ENCODE measurements around the gene CDC37. TPM values are rescaled to one million over a fixed set of nuclear protein-coding genes. Genes with fewer than 3 reads are reported as not detected.

Gene CDC37
- total RNA-seq, 1 experiment from 2014 or later, result 204 TPM

DNA sequence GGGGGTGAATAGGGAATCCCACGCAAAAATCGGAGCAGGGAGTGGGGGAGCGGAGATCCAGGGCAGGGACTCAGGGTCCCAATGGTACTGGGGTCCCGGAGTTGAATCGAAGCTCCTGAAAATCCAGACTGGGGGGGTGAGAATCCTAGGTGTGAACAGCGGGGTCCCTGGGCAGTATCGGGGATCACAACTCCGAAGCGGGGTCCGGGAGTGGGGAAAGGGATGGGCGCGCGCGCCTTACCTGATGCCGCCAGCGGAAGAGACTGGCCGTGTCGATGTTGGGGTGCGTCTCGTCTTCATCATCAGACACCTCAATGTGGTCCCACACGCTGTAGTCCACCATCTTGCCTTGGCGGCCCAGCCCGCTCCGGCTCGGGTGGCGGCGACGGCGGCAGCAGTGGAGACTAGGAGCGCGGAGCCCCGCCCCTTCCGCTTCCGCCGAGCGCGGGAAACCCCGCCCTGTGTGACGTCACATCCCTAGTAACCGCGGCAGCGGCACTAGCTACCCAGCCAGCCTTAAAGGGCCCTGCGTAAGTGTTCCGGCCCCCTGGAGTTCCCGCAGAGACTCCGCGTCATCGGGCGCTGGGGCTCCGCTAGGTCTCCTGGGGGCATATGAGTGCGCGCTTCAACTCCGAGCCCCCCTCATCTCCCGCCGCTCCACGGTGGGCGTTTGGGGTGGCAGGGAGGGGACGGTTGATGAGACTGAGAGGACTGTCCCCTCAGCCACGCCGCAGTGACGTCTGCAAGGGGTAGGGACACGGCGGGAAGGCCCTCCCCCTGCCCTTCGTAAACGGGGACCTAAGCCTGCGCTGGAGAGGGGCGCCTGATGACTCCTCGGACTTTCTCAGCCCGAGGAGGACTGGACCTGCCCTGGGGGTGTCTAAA lies at the start of gene CDC37 (continued):
- TF ChIP-seq, protein P1, sequence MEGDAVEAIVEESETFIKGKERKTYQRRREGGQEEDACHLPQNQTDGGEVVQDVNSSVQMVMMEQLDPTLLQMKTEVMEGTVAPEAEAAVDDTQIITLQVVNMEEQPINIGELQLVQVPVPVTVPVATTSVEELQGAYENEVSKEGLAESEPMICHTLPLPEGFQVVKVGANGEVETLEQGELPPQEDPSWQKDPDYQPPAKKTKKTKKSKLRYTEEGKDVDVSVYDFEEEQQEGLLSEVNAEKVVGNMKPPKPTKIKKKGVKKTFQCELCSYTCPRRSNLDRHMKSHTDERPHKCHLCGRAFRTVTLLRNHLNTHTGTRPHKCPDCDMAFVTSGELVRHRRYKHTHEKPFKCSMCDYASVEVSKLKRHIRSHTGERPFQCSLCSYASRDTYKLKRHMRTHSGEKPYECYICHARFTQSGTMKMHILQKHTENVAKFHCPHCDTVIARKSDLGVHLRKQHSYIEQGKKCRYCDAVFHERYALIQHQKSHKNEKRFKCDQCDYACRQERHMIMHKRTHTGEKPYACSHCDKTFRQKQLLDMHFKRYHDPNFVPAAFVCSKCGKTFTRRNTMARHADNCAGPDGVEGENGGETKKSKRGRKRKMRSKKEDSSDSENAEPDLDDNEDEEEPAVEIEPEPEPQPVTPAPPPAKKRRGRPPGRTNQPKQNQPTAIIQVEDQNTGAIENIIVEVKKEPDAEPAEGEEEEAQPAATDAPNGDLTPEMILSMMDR (IDR thresholded peaks at IDR 0.05), result no peak
- TF ChIP-seq, protein P2, sequence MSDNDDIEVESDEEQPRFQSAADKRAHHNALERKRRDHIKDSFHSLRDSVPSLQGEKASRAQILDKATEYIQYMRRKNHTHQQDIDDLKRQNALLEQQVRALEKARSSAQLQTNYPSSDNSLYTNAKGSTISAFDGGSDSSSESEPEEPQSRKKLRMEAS (CRISPR knock-in tag; IDR thresholded peaks at IDR 0.05), result peak; percentile 24; the same call in 1 of the 2 replicates
- TF ChIP-seq, protein P3, sequence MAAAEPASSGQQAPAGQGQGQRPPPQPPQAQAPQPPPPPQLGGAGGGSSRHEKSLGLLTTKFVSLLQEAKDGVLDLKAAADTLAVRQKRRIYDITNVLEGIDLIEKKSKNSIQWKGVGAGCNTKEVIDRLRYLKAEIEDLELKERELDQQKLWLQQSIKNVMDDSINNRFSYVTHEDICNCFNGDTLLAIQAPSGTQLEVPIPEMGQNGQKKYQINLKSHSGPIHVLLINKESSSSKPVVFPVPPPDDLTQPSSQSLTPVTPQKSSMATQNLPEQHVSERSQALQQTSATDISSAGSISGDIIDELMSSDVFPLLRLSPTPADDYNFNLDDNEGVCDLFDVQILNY (CRISPR knock-in tag; IDR thresholded peaks at IDR 0.05), result peak; percentile 80
- TF ChIP-seq ZBTB21 (CRISPR knock-in tag; IDR thresholded peaks at IDR 0.05; ENCODE audit: borderline replicate concordance), result peak; percentile 43; the same call in 1 of the 2 replicates
- no peak for TF ChIP-seq ELF4 (CRISPR knock-in tag; IDR thresholded peaks at IDR 0.05; ENCODE audit: low read depth)

DNA sequence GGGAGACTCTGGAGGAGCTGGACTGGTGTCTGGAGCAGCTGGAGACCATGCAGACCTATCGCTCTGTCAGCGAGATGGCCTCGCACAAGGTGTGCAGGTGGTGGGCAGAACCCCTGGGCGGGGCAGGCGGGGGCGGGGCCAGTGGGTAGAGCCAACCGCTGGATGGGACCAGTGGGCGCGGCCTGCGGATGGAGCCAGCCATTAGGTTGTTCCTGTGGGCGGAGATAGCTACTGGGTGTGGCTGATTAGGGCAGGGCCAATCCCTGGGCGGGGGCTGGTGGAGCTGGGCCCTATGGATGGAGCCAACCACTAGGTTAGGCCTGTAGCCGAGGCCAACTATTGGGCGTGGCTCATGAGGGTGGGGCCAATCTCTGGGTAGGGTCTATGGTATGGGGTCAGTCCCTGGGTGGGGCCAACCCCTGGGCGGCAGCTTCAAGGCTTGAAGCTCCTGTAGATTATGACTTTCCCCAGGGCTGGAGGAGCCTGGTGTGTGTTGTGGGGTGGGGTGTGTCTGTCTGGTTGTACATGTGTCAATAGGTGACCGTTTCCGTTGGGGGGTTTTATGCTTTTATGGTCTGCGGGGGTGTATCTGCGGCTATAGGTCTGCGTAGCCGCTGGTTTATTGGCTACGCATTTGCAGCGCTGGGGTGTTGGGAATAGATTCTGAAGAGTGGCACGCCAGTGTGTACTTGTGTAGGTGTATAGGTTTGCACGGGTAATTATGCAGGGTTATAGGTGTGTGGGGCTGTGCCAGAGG lies 47.7 kb upstream of the CDC37 start:
- H3K4me3 Mint-ChIP-seq, result no peak overlapping the region
- CTCF ChIA-PET, result interaction anchor here (0.6 to 2.7 kb wide), 11 partner anchors 11 to 266 kb away, joined by 3 to 18 read pairs (median 3); partner anchors contain the start of gene DNM2
- no peaks in the 10 kb centered on the region; the same call in 1 of the 2 replicates for H3K27me3 Mint-ChIP-seq (ENCODE audit: low read depth)
- no peak overlapping the region for H3K27ac Mint-ChIP-seq
- DNase-seq (ENCODE audit: low spot score) (peak; percentile 89), ATAC-seq (peak; percentile 93)
- no peaks in the 10 kb centered on the region for H3K9me3 Mint-ChIP-seq
- peaks cover 6% of the 10 kb centered on the region for H3K4me1 Mint-ChIP-seq
- no peaks in the 10 kb centered on the region for H3K36me3 Mint-ChIP-seq
- TF ChIP-seq SP1 (CRISPR knock-in tag; conservative IDR thresholded peaks at IDR 0.05) (peak; percentile 27; the same call in 1 of the 2 replicates), ZNF423 (CRISPR knock-in tag; IDR thresholded peaks at IDR 0.05) (no peak), OVOL2 (CRISPR knock-in tag; IDR thresholded peaks at IDR 0.05; ENCODE audit: borderline replicate concordance) (no peak), NFYB (CRISPR knock-in tag; conservative IDR thresholded peaks at IDR 0.05; ENCODE audit: low read depth) (peak; percentile 47), ESRRA (CRISPR knock-in tag; IDR thresholded peaks at IDR 0.05; ENCODE audit: borderline replicate concordance) (no peak)
- POLR2A ChIA-PET, result no interaction called here

DNA sequence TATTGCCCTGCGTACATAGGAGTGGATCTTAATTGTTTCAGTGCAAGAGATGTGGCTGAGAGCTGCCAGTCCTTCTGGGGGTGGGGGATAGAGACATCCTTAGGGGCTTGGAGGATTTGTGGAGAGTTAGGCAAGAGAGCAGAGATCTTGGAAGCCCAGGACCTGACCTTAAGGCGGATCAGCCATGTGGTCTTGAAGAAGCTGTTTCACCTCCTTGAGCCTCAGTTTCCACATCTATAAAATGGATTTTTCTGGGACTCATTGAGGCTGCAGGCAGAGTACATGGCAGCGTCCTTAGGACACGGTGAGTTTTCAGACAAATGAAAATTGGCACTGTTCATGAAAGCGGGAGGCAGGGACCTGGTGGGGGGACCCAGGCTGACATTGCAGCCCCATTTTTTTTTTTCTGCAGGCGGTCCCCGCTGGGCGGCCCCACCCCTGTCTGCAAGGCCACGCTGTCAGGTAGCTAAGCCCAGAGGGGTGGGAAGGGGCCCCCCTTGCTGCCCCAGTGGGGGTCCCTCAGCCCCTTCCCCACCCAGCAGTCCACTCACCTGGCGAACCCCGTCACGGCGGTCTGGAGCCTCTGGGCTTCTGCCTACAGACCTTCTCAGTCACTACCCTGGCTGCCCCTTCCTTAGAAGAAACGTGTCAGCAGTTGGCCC lies 47.0 kb upstream of the CDC37 start:
- no peaks in the 10 kb centered on the region for H3K9me3 Mint-ChIP-seq
- no peaks in the 10 kb centered on the region for H3K36me3 Mint-ChIP-seq
- H3K27ac Mint-ChIP-seq, result no peak overlapping the region
- no peak for DNase-seq (ENCODE audit: low spot score)
- no peak for TF ChIP-seq NFE2L1 (CRISPR knock-in tag; IDR thresholded peaks at IDR 0.05)
- no peak for TF ChIP-seq RORB (CRISPR knock-in tag; IDR thresholded peaks at IDR 0.05)
- no peak for TF ChIP-seq ZNF416 (CRISPR knock-in tag; IDR thresholded peaks at IDR 0.05)
- TF ChIP-seq, protein P4, sequence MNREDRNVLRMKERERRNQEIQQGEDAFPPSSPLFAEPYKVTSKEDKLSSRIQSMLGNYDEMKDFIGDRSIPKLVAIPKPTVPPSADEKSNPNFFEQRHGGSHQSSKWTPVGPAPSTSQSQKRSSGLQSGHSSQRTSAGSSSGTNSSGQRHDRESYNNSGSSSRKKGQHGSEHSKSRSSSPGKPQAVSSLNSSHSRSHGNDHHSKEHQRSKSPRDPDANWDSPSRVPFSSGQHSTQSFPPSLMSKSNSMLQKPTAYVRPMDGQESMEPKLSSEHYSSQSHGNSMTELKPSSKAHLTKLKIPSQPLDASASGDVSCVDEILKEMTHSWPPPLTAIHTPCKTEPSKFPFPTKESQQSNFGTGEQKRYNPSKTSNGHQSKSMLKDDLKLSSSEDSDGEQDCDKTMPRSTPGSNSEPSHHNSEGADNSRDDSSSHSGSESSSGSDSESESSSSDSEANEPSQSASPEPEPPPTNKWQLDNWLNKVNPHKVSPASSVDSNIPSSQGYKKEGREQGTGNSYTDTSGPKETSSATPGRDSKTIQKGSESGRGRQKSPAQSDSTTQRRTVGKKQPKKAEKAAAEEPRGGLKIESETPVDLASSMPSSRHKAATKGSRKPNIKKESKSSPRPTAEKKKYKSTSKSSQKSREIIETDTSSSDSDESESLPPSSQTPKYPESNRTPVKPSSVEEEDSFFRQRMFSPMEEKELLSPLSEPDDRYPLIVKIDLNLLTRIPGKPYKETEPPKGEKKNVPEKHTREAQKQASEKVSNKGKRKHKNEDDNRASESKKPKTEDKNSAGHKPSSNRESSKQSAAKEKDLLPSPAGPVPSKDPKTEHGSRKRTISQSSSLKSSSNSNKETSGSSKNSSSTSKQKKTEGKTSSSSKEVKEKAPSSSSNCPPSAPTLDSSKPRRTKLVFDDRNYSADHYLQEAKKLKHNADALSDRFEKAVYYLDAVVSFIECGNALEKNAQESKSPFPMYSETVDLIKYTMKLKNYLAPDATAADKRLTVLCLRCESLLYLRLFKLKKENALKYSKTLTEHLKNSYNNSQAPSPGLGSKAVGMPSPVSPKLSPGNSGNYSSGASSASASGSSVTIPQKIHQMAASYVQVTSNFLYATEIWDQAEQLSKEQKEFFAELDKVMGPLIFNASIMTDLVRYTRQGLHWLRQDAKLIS (CRISPR knock-in tag; IDR thresholded peaks at IDR 0.05; ENCODE audit: borderline replicate concordance), result no peak
- no peak for TF ChIP-seq NR2C2 (CRISPR knock-in tag; IDR thresholded peaks at IDR 0.05)
- H3K27me3 Mint-ChIP-seq (ENCODE audit: low read depth), result no peaks in the 10 kb centered on the region; the same call in 1 of the 2 replicates
- ChIA-PET POLR2A (no interaction called here), CTCF (interaction anchor here (0.8 to 2.7 kb wide), 6 partner anchors 18 to 267 kb away, joined by 3 to 18 read pairs (median 4); partner anchors contain the start of gene DNM2)
- peaks cover 6% of the 10 kb centered on the region for H3K4me1 Mint-ChIP-seq
- ATAC-seq, result no peak
- H3K4me3 Mint-ChIP-seq, result no peak overlapping the region
